GM12891 (cell line): ENCODE data around the gene COPRS.

Experiments used
- POLR2A ChIP-seq: IDR thresholded peaks from 2 replicates; pipeline ENCODE4 v1.6.1; 2011; ENCODE audit warnings: low read depth, low read length, control low read depth
- POLR2AphosphoS5 ChIP-seq: IDR thresholded peaks from 2 replicates; pipeline ENCODE4 v1.6.1; 2011; ENCODE audit warnings: low read depth, low read length, control low read depth
- SPI1 ChIP-seq: IDR thresholded peaks from 2 replicates; pipeline ENCODE4 v1.6.1; 2011; ENCODE audit warnings: low read depth, low read length, control low read depth
- TAF1 ChIP-seq: IDR thresholded peaks from 2 replicates; pipeline ENCODE4 v1.6.1; 2011; ENCODE audit warnings: low read depth, low read length, control low read depth

GRCh38 chr17:31856750-31857149, 2.3 kb downstream of the COPRS start:
- TF ChIP-seq POLR2A = no peak
- TF ChIP-seq SPI1 = no peak
- no peak for TF ChIP-seq POLR2AphosphoS5
- TF ChIP-seq TAF1 = no peak
